Naive thymus-derived CD4-positive, alpha-beta T cell (primary cell): ENCODE data around the gene CNTLN. TPM values are rescaled to one million over a fixed set of nuclear protein-coding genes. Genes with fewer than 3 reads are reported as not detected.

Source experiments
- ATAC-seq: fragments of 150-1000 bp; cut with Tn5 transposase; 2 replicates; pipeline ENCODE4 v1.10.0; 2021; ENCODE audit warnings: mild to moderate bottlenecking, moderate library complexity
- CTCF ChIA-PET: fragments of 350-600 bp; sonication (Branson Sonifier 250); formaldehyde crosslinking; loops from one replicate; lab custom pipeline; 2021; ENCODE audit warnings: antibody characterized with exemption; lab: Charles Lee
- POLR2A ChIA-PET: fragments of 350-600 bp; sonication (Branson Sonifier 250); formaldehyde crosslinking; loops from one replicate; lab custom pipeline; 2021; ENCODE audit warnings: antibody characterized with exemption, inconsistent platforms; lab: Charles Lee
- DNase-seq, 9 donors: peaks; one replicate each; pipeline versions ENCODE4 v3.0.0 to v3.0.0-alpha.2; 2020 to 2022; ENCODE audit warnings: mixed read lengths in 1 of 9
- H3K27ac ChIP-seq: one replicate; pipeline ENCODE4 v1.7.0; 2013; ENCODE audit warnings: mild to moderate bottlenecking, low read depth, low read length, moderate library complexity
- H3K27me3 ChIP-seq, 2 donors: one replicate each; pipeline ENCODE4 v1.7.0; 2013; ENCODE audit warnings: low read length in 2 of 2, mild to moderate bottlenecking in 2 of 2, moderate library complexity in 2 of 2; ENCODE audit not compliant: control insufficient read depth in 2 of 2, insufficient read depth in 2 of 2
- H3K36me3 ChIP-seq, 3 experiments: 1 replicate in 2 of 3; 2 replicates in 1 of 3; pipeline ENCODE4 v1.7.0; 2013; ENCODE audit warnings: low read length in 3 of 3, mild to moderate bottlenecking in 3 of 3, moderate library complexity in 1 of 3; ENCODE audit not compliant: insufficient read depth in 3 of 3, control insufficient read depth in 2 of 3
- H3K4me1 ChIP-seq, 2 donors: one replicate each; pipeline ENCODE4 v1.7.0; 2013; ENCODE audit warnings: low read length in 2 of 2, mild to moderate bottlenecking in 2 of 2, moderate library complexity in 1 of 2; ENCODE audit not compliant: control insufficient read depth in 2 of 2, insufficient read depth in 2 of 2
- H3K4me3 ChIP-seq: 2 replicates; pipeline ENCODE4 v1.7.0; 2013; ENCODE audit warnings: mild to moderate bottlenecking, low read length
- H3K9me3 ChIP-seq, 3 experiments: 1 replicate in 2 of 3; 2 replicates in 1 of 3; pipeline ENCODE4 v1.7.0; 2013; ENCODE audit warnings: low read length in 3 of 3; ENCODE audit not compliant: control insufficient read depth in 2 of 3
- H3K27ac Mint-ChIP-seq, 9 donors: one replicate each; pipeline ENCODE4 v1.8.0; 2020 to 2022; ENCODE audit warnings: mixed read lengths in 9 of 9, mild to moderate bottlenecking in 8 of 9, moderate library complexity in 5 of 9, inconsistent platforms in 2 of 9
- H3K27me3 Mint-ChIP-seq, 5 donors: one replicate each; pipeline ENCODE4 v1.8.0; 2021 to 2022; ENCODE audit warnings: mixed read lengths in 5 of 5, mild to moderate bottlenecking in 1 of 5
- H3K36me3 Mint-ChIP-seq, 5 donors: one replicate each; pipeline ENCODE4 v1.8.0; 2020 to 2022; ENCODE audit warnings: mixed read lengths in 5 of 5, mild to moderate bottlenecking in 3 of 5, inconsistent platforms in 1 of 5
- H3K4me1 Mint-ChIP-seq, 7 donors: one replicate each; pipeline ENCODE4 v1.8.0; 2020 to 2022; ENCODE audit warnings: mixed read lengths in 7 of 7, mild to moderate bottlenecking in 3 of 7, inconsistent platforms in 1 of 7
- H3K4me3 Mint-ChIP-seq, 10 donors: one replicate each; pipeline ENCODE4 v1.8.0; 2020 to 2022; ENCODE audit warnings: mild to moderate bottlenecking in 10 of 10, mixed read lengths in 10 of 10, moderate library complexity in 6 of 10, inconsistent platforms in 2 of 10
- H3K9me3 Mint-ChIP-seq, 11 donors: one replicate each; pipeline ENCODE4 v1.8.0; 2020 to 2022; ENCODE audit warnings: mixed read lengths in 11 of 11, mild to moderate bottlenecking in 4 of 11, inconsistent platforms in 1 of 11, moderate library complexity in 1 of 11
- intact Hi-C, 2 donors: fragments of 100-400 bp; cut with micrococcal nuclease; formaldehyde crosslinking; loops; one replicate each; pipeline ENCODE4 v1.15.1; 2023
- polyA plus RNA-seq, 2 donors: library from polyadenylated mRNA; unstranded; fragments of 300-500 nt; fragmentation: Illumina TruSeq; gene quantifications; one replicate each; pipeline ENCODE4 v1.2.3, GENCODE V29; 2021
- total RNA-seq, 6 experiments: library from RNA in 5 of 6; stranded (reverse) in 5 of 6; gene quantifications; 1 replicate in 5 of 6; 2 replicates in 1 of 6; pipeline ENCODE4 v1.2.3 and lab custom pipeline; 2021 to 2026

CNTLN gene
- total and polyA plus RNA-seq, 7 experiments from 2014 or later, result 0.21 to 2.7 (median 1.0) TPM; not detected in 3

GRCh38 chr9:17216011-17216410 lies 81.2 kb downstream of the CNTLN start:
- peaks cover 4 to 26% (median 13%) of the 10 kb centered on the region in 11 donors for H3K9me3 Mint-ChIP-seq
- DNase-seq (no peak), ATAC-seq (no peak)
- no peaks in the 10 kb centered on the region for H3K9me3 ChIP-seq
- CTCF ChIA-PET, result no interaction called here
- intact Hi-C loops, result no loop called here
- H3K4me3 ChIP-seq, result no peak overlapping the region
- no peaks in the 10 kb centered on the region for H3K27me3 ChIP-seq
- no peaks in the 10 kb centered on the region for H3K27me3 Mint-ChIP-seq
- no peaks in the 10 kb centered on the region for H3K36me3 Mint-ChIP-seq
- POLR2A ChIA-PET, result no interaction called here
- H3K4me1 Mint-ChIP-seq, result no peaks in the 10 kb centered on the region
- H3K36me3 ChIP-seq, result no peaks in the 10 kb centered on the region
- no peak overlapping the region for H3K27ac Mint-ChIP-seq
- H3K4me3 Mint-ChIP-seq, result no peak overlapping the region
- no peaks in the 10 kb centered on the region for H3K4me1 ChIP-seq
- H3K27ac ChIP-seq, result no peak overlapping the region

GRCh38 chr9:17216646-17217045 lies 81.8 kb downstream of the CNTLN start:
- H3K36me3 Mint-ChIP-seq, result no peaks in the 10 kb centered on the region
- DNase-seq (no peak), ATAC-seq (no peak)
- no peak overlapping the region for H3K27ac ChIP-seq
- no peak overlapping the region for H3K4me3 Mint-ChIP-seq
- ChIA-PET CTCF (no interaction called here), POLR2A (no interaction called here)
- H3K27ac Mint-ChIP-seq, result no peak overlapping the region
- H3K9me3 ChIP-seq, result no peaks in the 10 kb centered on the region
- no peaks in the 10 kb centered on the region for H3K4me1 ChIP-seq
- H3K9me3 Mint-ChIP-seq, result peaks cover 4 to 26% (median 13%) of the 10 kb centered on the region in 11 donors
- H3K4me1 Mint-ChIP-seq, result no peaks in the 10 kb centered on the region
- no peaks in the 10 kb centered on the region for H3K27me3 Mint-ChIP-seq
- no peaks in the 10 kb centered on the region for H3K27me3 ChIP-seq
- no peaks in the 10 kb centered on the region for H3K36me3 ChIP-seq
- H3K4me3 ChIP-seq, result no peak overlapping the region
- intact Hi-C loops, result no loop called here

- Mint-ChIP-seq H3K27me3 (no peaks in the 10 kb centered on the region), H3K4me3 (no peak overlapping the region), H3K9me3 (peaks cover 3 to 24% (median 11%) of the 10 kb centered on the region in 11 donors), H3K4me1 (no peaks in the 10 kb centered on the region), H3K27ac (no peak overlapping the region), H3K36me3 (no peaks in the 10 kb centered on the region)
- DNase-seq (no peak), ATAC-seq (no peak)
- intact Hi-C loops, result no loop called here
- H3K36me3 ChIP-seq, result no peaks in the 10 kb centered on the region
- H3K4me3 ChIP-seq, result no peak overlapping the region
- no peaks in the 10 kb centered on the region for H3K27me3 ChIP-seq
- no peaks in the 10 kb centered on the region for H3K4me1 ChIP-seq
- ChIA-PET POLR2A (no interaction called here), CTCF (no interaction called here)
- no peaks in the 10 kb centered on the region for H3K9me3 ChIP-seq
- H3K27ac ChIP-seq, result no peak overlapping the region
These were observed 82.4 kb downstream of the CNTLN start for GRCh38 chr9:17217272-17217671.

- Histone ChIP-seq H3K27me3 (no peaks in the 10 kb centered on the region), H3K9me3 (no peaks in the 10 kb centered on the region), H3K4me1 (no peaks in the 10 kb centered on the region), H3K36me3 (no peaks in the 10 kb centered on the region), H3K27ac (no peak overlapping the region), H3K4me3 (no peak overlapping the region)
- DNase-seq (no peak), ATAC-seq (no peak)
- no peaks in the 10 kb centered on the region for H3K4me1 Mint-ChIP-seq
- intact Hi-C loops, result no loop called here
- ChIA-PET CTCF (no interaction called here), POLR2A (no interaction called here)
- no peaks in the 10 kb centered on the region for H3K36me3 Mint-ChIP-seq
- peaks cover 0 to 13% (median 5%) of the 10 kb centered on the region in 11 donors for H3K9me3 Mint-ChIP-seq
- H3K4me3 Mint-ChIP-seq, result no peak overlapping the region
- no peak overlapping the region for H3K27ac Mint-ChIP-seq
- no peaks in the 10 kb centered on the region for H3K27me3 Mint-ChIP-seq
These were observed 84.4 kb downstream of the CNTLN start for GRCh38 chr9:17219261-17219660.

- DNase-seq (no peak), ATAC-seq (no peak)
- peaks cover 0 to 9% (median 0%) of the 10 kb centered on the region in 11 donors for H3K9me3 Mint-ChIP-seq
- no peak overlapping the region for H3K4me3 Mint-ChIP-seq
- H3K36me3 Mint-ChIP-seq, result no peaks in the 10 kb centered on the region
- no peak overlapping the region for H3K27ac ChIP-seq
- no peak overlapping the region for H3K27ac Mint-ChIP-seq
- CTCF ChIA-PET, result no interaction called here
- no peaks in the 10 kb centered on the region for H3K4me1 Mint-ChIP-seq
- no peaks in the 10 kb centered on the region for H3K27me3 ChIP-seq
- H3K9me3 ChIP-seq, result no peaks in the 10 kb centered on the region
- intact Hi-C loops, result loop anchor here in 1 of 2 donors (10.0 kb wide), 1 partner anchor 232 kb away; no protein-coding TSS in a partner anchor
- POLR2A ChIA-PET, result no interaction called here
- no peaks in the 10 kb centered on the region for H3K4me1 ChIP-seq
- no peaks in the 10 kb centered on the region for H3K27me3 Mint-ChIP-seq
- no peak overlapping the region for H3K4me3 ChIP-seq
- no peaks in the 10 kb centered on the region for H3K36me3 ChIP-seq
These were observed 88.1 kb downstream of the CNTLN start for GRCh38 chr9:17222932-17223331.

- CTCF ChIA-PET, result no interaction called here
- H3K4me3 Mint-ChIP-seq, result no peak overlapping the region
- peaks cover 0 to 12% (median 0%) of the 10 kb centered on the region in 11 donors for H3K9me3 Mint-ChIP-seq
- no peaks in the 10 kb centered on the region for H3K4me1 Mint-ChIP-seq
- H3K36me3 Mint-ChIP-seq, result no peaks in the 10 kb centered on the region
- no peaks in the 10 kb centered on the region for H3K27me3 ChIP-seq
- H3K36me3 ChIP-seq, result no peaks in the 10 kb centered on the region
- ATAC-seq (no peak), DNase-seq (no peak)
- H3K27ac ChIP-seq, result no peak overlapping the region
- H3K9me3 ChIP-seq, result no peaks in the 10 kb centered on the region
- no peaks in the 10 kb centered on the region for H3K27me3 Mint-ChIP-seq
- intact Hi-C loops, result loop anchor here in 1 of 2 donors (10.0 kb wide), 1 partner anchor 229 kb away; no protein-coding TSS in a partner anchor
- no peak overlapping the region for H3K27ac Mint-ChIP-seq
- POLR2A ChIA-PET, result no interaction called here
- H3K4me3 ChIP-seq, result no peak overlapping the region
- no peaks in the 10 kb centered on the region for H3K4me1 ChIP-seq
These were observed 90.6 kb downstream of the CNTLN start for GRCh38 chr9:17225407-17225806.

- Mint-ChIP-seq H3K4me1 (no peaks in the 10 kb centered on the region), H3K27ac (no peak overlapping the region), H3K36me3 (no peaks in the 10 kb centered on the region), H3K9me3 (peaks cover 0 to 6% (median 0%) of the 10 kb centered on the region in 11 donors), H3K4me3 (no peak overlapping the region), H3K27me3 (no peaks in the 10 kb centered on the region)
- POLR2A ChIA-PET, result no interaction called here
- ATAC-seq, result no peak
- Histone ChIP-seq H3K9me3 (no peaks in the 10 kb centered on the region), H3K27ac (no peak overlapping the region), H3K27me3 (no peaks in the 10 kb centered on the region), H3K4me1 (no peaks in the 10 kb centered on the region), H3K36me3 (no peaks in the 10 kb centered on the region), H3K4me3 (no peak overlapping the region)
- CTCF ChIA-PET, result no interaction called here
- intact Hi-C loops, result loop anchor here in 1 of 2 donors (10.0 kb wide), 1 partner anchor 225 kb away; no protein-coding TSS in a partner anchor
- DNase-seq, result no peak
These were observed 95.2 kb downstream of the CNTLN start for GRCh38 chr9:17229945-17230560.
